Measurements from ENCODE around the gene JMJD6.
"Not testable (repeated sequence)": the region's sequence is repeated elsewhere in the genome, so short reads cannot be mapped to it uniquely, and the experiment has no call there.

JMJD6 gene

DNA sequence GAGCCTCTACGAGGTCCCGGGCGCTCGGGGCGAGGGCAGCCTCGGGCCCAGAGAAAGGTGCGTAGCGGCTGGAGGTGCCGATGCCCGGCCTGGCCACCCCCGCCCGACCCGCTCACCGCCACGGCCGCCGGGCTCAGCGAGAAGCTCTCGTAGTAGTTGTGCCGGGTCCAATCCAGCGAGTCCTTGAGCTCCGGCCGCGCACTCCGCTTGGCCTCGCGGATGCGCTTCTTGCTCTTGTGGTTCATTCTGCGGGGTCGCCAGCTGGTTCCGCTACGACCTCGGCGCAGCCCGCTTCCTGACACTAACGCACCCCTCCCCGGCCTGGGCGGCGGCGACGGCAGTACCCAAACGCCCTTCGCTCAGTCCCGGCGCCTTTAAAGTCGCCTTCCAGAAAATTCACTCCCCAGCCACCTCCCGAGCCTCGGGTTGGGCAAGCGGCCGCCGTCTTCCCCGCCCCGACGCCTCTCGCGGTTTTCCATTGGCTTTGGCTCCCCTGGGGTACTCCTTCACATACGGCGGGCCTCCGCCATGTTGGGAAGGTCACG, at the start of gene JMJD6:
JMJD6 (minus strand) TSS at position 376 of the 545 bp plus-strand sequence; CDS start at position 245, 131 bp downstream.
- peak; percentile 96 for DNase-seq (ENCODE audit: low spot score)

DNA sequence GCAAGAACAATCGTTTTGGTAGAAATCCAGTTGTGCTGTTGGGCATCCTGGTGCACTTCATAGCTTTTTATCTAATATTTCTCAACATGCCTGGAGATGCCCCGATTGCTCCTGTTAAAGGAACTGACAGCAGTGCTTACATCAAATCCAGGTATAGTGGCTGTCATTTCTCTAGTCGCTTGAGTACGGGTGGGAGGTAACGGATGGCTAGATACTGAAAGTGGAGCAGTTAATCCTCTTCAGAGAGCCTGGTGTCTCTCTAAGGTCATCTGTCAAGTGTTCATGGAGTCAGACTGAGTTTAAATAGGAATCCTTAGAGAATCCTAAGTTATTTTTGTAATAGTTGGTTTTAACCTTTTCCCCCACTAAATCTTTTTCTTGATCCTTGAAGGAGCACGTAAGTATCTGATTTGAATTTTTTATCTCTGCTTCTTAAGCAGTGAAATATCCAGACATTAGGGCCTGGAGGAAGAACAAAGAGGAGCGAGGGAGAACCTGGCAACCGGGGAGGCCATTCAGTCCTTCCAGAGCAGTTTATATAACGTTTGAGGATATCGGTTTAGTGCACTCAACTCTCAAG, 48.7 kb upstream of the JMJD6 start:
- DNase-seq (ENCODE audit: low spot score) = no peak

DNA sequence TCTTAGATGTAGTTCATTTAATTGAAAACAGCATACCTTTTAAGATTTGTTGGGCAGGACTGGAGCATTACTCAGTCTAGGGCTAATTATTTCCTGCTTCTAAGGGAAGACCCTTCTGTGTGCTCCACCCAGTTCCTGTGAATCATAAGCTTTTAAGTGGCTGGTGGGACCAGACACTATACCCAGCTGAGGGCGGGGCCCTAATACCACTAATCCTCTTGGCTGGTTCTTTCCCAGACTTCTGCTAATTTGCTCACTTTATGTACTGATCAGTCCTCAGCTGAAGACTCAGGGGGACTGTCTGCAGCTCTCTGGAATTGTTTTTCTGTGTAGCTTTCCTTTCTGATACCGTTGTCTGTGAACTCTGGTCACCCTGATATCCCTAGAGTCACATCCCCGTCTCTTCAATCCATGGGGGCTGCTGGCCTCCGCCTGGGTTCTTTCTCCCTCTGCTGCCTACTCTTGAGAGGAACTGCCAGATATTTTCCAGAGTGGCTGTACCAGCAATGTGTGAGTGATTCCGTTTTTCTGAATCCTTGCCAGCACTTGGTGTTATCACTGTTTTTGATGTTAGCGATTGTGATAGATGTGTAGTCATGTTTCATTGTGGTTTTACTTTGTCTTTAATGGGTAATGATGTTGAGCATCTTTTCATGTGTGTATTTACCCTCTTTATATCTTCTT, 46.6 kb upstream of the JMJD6 start:
- DNase-seq (ENCODE audit: low spot score) = peak; percentile 40

DNA sequence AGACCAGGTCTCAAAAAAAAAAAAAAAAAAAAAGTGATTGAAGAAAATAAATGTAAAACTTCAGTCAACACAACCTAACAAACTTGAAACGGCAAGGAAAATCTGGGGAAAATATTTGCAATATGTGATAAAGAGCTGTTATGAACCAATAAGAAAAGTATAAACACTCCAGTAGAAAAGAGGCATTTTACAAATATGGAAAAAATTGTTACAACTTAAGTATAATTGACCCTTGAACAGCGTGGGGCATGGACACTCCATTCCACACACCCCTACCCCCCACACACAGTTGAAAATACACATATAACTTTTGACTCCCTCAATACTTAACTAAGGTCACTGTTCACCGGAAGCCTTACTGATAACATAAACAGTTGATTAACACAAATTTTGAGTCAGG, 32.2 kb upstream of the JMJD6 start:
- DNase-seq (ENCODE audit: low spot score) = no peak

DNA sequence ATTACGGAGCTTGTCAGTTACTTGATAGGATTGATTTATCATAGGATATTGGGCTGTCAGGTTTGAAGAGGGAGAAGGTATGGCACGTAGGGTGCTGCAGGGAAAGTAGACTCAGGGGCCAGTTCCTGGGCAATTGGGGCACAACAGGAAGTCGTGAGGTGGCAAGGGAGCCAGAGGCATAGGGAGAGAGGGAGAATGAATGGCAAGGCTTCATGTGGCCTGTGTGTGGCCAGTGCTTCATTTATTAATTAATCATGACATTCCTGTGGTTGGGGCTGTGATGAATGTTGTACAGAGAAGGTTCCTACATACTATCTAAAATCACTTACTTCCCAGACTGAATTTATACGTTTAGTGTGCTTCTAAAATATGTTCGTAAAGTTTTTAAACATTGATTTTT, 30.9 kb upstream of the JMJD6 start:
- DNase-seq (ENCODE audit: low spot score) = no peak

DNA sequence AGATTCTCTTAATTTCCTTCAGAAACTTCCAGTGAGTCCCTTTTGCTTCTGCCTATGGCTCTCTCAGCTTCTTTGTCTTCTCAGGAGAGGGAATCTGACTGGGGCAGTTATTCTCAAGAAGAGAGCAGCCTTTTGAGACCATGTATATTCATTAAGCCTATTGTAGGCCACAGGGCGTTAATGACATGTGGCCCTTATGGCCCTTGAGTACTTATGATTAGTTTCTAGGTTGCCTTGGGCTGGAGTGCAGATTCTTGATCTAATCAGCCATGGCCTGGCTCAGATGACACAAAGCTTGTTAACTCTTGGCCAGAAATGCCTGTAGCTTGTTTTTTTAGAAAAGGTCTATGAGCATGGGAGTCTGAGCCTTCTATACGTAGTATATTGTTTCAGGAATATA, 28.9 kb upstream of the JMJD6 start:
- DNase-seq (ENCODE audit: low spot score) = no peak

DNA sequence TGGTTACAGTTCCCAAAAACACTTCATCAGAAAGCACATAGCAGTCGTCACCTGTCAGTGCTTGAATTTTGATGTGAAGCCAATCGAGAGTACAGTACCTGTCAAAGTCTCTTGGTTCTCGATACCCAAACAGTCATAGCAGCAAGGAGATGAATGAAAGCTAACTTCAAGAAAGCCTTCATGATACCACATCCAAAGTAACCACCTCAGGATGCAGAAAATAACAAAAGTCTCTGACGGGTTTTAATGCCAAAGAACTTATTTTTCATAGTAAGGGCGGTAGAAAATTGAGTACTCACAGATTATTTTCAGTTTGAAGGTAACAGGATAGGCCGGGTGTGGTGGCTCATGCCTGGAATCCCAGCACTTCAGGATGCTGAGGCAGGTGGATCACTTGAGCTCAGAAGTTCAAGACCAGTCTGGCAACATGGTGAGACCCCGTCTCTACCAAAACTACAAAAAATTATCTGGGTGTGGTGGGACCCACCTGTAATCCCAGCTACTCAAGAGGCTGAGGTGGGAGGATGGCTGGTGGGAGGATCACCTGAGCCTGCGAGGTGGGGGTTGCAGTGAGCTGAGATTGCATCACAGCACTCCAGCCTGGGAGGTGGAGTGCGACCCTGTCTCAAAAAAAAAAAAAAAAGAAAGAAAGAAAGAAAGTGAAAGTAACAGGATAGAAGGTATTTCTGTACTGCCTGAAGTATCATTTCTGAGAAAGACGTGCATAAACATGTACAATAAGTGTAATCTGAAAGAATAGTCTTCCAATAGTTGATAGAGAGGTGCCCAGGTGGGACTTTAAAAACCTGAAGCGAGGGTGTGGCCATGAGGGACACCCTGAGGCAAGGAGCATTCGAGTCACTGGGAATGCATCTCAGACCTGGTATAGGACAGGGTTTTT, 26.9 kb upstream of the JMJD6 start:
- DNase-seq (ENCODE audit: low spot score) = no peak

DNA sequence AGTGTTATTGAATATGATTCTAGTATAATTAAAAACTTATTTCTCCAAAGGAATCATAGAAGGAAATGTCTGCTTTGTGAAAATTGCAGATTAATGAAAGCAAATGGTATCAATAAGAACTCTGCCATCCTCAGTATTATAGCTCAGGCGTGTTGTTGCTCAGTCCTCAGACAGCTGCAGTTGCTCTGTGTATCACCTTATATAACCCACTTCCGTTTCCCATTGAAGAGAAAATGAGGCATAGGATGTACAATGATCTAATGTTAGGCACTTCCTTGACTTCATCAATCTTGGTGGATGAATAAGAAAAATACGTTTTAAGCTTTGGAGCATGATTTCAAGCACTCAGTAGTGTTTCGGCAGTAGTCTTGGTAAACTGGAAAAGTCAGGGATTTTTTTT, 25.6 kb upstream of the JMJD6 start:
- no peak for DNase-seq (ENCODE audit: low spot score)

DNA sequence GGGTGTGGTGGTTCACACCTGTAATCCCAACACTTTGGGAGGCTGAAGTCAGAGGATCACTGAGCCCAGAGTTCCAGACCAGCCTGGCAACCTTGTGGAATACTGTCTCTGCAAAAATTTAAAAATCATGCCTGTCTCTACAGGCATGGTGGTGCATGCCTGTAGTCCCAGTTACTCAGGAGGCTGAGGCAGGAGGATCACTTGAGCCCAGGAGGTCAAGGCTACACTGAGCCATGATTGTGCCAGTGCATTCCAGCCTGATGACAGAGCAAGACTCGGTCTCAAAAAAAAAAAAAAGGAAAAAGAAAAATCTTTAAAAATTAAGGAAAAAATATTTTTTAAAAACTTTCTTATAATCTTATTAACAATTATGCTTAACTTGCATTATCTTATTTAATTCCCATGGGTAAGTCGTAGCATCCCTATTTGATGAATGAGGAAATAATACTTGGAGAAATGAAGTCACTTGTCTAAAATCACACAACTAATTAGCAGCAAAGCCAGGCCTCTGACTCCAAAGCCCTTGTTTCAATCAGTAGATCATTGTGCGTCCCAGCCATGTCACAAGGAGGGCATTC, 25.1 kb upstream of the JMJD6 start:
- no peak for DNase-seq (ENCODE audit: low spot score)

DNA sequence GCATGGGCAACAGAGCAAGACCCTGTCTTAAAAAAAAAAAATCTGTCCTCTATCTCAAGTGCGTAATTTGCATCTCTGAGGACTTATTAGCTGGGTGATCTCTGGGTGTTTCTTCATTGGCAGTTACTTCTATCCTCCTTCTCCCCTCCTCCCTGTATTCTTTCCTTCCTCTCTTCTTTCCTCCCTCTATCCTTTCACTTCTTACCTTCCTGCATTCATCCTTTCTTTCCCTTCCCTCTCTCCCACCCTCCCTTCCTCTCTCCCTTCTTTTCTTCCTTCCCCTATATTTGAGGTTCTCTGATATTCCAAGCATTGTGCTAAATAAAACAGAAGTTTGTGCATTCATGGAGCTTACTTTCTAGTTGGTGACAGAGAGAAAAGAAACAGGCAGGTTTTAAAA, 22.3 kb upstream of the JMJD6 start:
- DNase-seq (ENCODE audit: low spot score) = no peak

DNA sequence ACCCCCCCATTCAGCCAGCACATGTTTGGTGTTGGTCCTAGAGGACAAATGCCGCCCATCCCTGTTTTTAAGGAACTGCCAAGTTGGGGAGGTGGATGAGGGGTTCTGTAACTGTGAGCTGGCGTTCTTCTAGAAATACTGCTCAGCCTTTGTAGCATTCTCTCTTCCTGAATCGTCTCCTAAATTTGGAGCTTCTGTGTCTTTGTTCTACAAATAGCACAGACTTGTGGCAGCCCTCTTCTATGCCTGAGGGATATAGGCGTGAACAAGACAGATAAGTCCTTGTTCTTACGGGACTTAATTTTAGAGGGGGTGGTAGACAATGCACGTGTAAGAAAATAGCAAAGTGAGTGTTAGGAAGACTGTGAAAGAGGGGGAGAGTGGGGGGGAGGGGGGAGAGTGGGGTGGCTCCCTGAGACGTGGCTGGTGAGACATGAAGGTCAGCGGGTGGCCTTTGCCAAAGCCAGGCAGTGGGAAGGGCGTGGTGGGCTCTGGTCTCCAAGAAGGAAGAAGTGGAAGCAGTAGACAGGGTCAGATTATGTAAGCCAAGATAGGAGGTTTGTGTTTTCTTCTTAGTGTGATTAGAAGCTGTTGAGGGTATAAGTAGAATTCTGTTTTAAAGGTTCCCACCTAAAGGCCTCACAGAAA, 21.4 kb upstream of the JMJD6 start:
- no peak for DNase-seq (ENCODE audit: low spot score)

DNA sequence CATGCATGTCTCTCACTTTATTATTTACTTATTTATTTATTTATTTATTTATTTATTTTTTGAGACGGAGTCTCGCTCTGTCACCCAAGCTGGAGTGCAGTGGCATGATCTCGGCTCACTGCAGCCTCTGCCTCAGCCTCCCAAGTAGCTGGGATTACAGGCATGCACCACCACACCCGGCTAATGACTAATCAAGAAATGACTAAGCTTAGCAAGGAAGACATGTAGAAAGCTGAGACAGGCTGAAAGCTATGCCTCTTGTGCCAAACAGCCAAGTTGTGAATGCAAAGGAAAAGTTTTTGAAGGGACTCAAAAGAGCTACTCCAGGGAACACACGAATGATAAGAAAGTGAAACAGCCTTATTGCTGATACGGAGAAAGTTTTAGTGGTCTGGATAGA, 19.4 kb upstream of the JMJD6 start:
- DNase-seq (ENCODE audit: low spot score) = peak; percentile 62

DNA sequence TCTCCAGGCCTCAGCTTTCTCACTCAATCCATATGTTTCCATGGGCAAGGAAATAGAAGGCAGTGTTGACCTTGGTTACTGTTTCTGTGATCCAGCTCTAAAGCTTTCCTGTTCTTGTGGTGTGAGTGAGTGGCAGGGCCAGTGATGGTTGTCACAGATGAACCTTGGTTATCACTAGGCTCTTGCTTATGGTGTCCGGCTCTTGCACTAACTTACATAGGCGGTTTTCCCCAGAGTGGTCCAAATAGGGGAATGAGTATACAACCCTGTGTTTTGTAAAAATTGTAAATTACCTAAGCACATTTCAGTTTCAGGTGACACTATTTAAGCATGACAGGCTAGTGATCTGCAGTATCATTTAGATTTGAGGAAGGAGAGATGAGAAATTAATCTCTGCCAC, 18.3 kb upstream of the JMJD6 start:
- DNase-seq (ENCODE audit: low spot score) = no peak

DNA sequence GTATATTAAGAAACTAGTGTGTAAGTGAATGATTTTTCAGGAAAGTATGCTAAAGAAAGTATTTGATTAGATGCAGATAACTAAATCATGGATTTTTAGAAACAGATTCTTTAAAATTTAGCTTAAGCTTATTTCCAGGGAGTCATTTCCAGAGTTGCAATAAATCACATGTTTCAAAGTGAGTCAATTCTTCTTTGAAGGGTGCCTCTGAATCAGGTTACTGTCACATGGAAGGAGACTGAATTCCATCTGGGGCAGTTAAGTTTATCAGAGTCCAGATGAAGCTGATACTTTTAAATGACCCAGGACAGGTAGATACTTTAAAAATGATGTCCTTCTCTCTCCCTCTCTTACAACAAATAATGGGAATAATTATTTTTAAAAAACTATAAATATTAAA, 16.6 kb upstream of the JMJD6 start:
- peak; percentile 70 for DNase-seq (ENCODE audit: low spot score)

DNA sequence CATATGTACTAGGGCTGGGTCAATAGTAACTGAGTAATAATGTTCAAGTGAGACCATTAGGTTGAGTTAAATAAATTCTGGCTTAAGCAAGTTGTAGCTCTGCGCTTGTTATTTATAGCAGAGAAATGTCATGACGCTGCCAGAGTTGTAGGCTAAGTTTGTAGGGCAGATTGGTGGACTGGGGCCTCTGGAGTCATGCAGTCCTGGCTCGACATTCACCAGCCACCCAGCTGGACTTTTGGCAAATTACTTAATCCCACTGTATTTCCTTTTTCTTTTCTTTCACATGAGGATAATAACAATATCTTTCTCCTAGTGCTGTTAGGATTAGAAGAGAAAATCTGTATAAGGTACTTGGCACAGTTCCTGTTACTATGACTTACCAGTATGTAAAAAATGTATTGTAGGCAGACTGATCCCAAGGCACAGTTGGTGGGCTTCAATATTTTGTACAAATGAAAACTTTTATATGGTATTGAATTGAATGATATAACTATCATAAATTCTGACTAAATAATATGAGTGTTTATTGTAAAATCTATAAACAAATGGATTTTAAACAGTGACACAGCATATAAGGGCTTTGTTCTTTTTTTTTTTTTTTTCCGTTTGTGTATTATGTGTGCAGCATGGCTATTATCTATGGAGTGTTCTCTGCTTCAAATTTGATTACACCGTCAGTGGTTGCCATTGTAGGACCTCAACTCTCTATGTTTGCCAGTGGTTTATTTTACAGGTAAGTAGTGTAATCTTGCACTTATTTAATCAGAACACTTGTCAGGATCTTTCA, 14.1 kb upstream of the JMJD6 start:
- DNase-seq (ENCODE audit: low spot score) = no peak

DNA sequence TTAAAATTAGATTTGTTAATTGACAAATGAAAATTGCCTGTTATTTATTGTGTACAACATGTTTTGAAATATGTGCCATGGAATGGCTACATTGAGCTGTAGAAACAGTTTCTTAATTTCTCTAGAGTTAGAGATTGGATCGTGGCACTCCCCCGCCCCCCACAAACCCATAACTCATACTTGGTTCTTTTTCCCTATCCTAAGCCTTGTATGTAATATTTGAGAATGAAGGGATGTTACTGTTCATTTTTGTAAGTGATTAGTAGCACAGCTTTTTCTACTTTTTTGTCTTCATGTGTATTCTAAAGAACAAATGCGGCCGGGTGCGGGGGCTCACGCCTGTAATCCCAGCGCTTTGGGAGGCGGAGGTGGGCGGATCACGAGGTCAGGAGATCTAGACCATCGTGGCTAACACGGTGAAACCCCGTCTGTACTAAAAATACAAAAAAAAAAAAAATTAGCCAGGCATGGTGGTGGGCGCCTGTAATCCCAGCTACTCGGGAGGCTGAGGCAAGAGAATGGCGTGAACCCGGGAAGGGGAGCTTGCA, 13.2 kb upstream of the JMJD6 start:
- not testable (repeated sequence) for DNase-seq (ENCODE audit: low spot score)

DNA sequence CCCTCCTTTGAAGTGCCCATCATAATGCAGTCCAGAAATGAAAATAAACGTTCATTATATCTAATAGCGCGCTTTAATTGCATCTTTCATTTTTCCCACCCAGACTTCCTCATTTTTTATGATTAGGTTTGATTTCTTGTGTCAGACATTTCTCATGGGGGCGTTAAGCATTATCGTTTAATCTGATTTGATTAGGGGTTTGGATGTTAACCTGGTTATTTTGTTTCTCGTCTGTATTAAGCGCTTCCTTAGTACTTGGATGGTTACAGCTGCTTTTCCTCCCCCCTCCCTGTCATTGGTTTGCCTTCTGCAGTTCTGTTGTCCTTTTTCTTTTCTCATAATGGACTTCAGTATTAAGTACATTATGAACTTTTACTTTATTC, 12.1 kb upstream of the JMJD6 start:
- DNase-seq (ENCODE audit: low spot score) = no peak

DNA sequence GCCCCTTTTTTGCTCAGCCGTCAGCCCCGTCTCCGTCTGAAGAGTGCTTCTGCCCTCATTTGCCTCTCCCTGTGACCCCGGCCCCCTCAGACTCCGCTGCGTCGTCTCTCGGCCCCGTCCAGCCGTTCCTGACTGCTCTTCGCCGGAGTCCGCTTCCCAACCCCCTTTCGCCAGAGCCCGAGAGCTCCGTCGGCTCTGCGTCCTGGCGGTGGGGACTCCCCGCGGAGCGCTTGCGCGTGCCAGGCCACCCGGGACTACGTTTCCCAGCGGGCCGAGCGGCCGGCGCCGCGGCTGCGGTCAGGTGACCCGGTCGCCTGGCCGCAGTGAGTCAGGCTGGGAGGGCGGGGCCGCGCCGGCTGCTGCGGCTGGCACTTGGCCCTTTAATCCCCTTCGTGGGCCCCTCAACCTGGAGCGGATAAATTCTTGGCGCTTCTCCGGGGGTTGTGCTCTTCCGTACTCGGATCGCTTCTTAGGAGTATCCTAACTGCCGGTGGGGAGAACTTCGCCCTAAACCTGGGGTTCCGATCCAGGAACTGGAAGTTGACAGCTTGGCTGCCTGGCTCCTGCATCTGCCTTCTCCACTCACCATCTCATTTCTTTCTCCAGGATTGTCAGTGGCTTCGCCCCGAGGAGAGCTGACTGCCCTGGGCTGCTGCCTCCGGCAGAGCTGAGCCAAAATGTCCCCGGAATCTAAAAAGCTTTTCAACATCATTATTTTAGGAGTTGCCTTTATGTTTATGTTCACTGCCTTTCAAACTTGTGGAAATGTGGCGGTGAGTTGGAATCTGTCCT, 11.5 kb upstream of the JMJD6 start, which contains the start of gene MFSD11:
MFSD11 (plus strand) TSS at position 444 of the 792 bp plus-strand sequence; CDS start at position 678, 234 bp downstream.
- DNase-seq (ENCODE audit: low spot score) = peak; percentile 94

DNA sequence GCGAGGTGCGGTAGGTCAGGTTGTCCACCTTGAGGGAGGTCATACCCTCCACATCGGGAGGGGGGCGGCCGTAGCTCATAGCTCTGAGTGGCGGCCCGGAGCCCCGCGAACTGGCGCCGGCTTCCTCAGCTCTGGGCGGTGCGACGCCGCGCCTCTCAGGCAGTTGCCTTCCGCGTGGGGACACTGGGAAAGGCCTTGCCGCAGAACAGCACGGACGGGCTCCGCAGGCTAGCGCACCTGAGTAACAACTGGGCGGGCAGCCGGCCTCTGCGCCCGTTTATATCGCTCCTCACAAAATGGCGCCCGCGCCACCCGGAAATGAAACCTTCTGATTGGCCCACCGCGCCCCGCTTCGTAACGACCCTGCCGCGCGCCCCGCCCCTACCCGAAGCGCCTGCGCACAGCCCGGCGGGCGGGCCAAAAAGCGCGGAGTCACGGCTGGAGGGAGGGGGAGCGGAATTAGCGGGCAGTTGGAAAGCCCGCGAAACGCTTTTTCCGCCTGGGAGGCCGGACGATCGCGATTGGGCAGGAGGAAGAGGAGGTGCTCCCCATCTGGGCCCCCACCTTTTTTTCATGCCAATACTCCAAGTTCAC, 10.8 kb upstream of the JMJD6 start, which contains the start of gene SRSF2:
SRSF2 (minus strand) TSS at position 250 of the 594 bp plus-strand sequence; CDS start at position 79, 171 bp downstream.
- DNase-seq (ENCODE audit: low spot score) = peak; percentile 97
